Karpas-422 (cell line): ENCODE data around the gene CES5A. TPM values are rescaled to one million over a fixed set of nuclear protein-coding genes. Genes with fewer than 3 reads are reported as not detected.
"Not testable (repeated sequence)": the region's sequence is repeated elsewhere in the genome, so short reads cannot be mapped to it uniquely, and the experiment has no call there.

Experiments
- DNase-seq: peaks from one replicate; pipeline ENCODE4 v3.0.0-alpha.2; 2015
- H2AFZ ChIP-seq: fragments of 200-600 bp; sonication (generic); 2 replicates; pipeline ENCODE4 v1.6.1; 2014; ENCODE audit warnings: antibody characterized with exemption, low read length, mixed read lengths
- H3K27ac ChIP-seq: fragments of 200-600 bp; sonication (generic); 2 replicates; pipeline ENCODE4 v1.5.1; 2014; ENCODE audit warnings: mild to moderate bottlenecking, low read length, moderate library complexity
- H3K27me3 ChIP-seq: fragments of 200-600 bp; sonication (generic); 2 replicates; pipeline ENCODE4 v1.6.1; 2014; ENCODE audit warnings: low read length, mixed read lengths
- H3K36me3 ChIP-seq: fragments of 200-600 bp; sonication (generic); 2 replicates; pipeline ENCODE4 v1.6.1; 2014; ENCODE audit warnings: low read length, mixed read lengths; ENCODE audit not compliant: insufficient read depth
- H3K4me1 ChIP-seq: fragments of 200-600 bp; sonication (generic); 2 replicates; pipeline ENCODE4 v1.6.1; 2014; ENCODE audit warnings: mild to moderate bottlenecking, low read length, mixed read lengths
- H3K4me2 ChIP-seq: fragments of 200-600 bp; sonication (generic); 2 replicates; pipeline ENCODE4 v1.6.1; 2014; ENCODE audit warnings: low read length, low read depth, mild to moderate bottlenecking; ENCODE audit not compliant: poor library complexity, severe bottlenecking
- H3K4me3 ChIP-seq: fragments of 200-600 bp; sonication (generic); 2 replicates; pipeline ENCODE4 v1.5.1; 2014; ENCODE audit warnings: mild to moderate bottlenecking, antibody characterized with exemption, low read length, mixed read lengths
- H3K79me2 ChIP-seq: fragments of 200-600 bp; sonication (generic); 2 replicates; pipeline ENCODE4 v1.6.1; 2014; ENCODE audit warnings: mild to moderate bottlenecking, low read length, mixed read lengths
- H3K9ac ChIP-seq: fragments of 200-600 bp; sonication (generic); 2 replicates; pipeline ENCODE4 v1.6.0; 2014; ENCODE audit warnings: low read length
- H3K9me2 ChIP-seq: fragments of 200-600 bp; sonication (generic), shearing (Covaris generic); replicated peaks from 2 replicates; pipeline ENCODE4 v1.6.0; 2014; ENCODE audit warnings: mild to moderate bottlenecking, low read length, moderate library complexity; ENCODE audit not compliant: insufficient read depth
- H3K9me3 ChIP-seq: fragments of 300-700, 200-600 bp; sonication (generic); 2 replicates; pipeline ENCODE4 v1.6.1; 2014; ENCODE audit warnings: low read length, mixed read lengths
- H4K20me1 ChIP-seq: fragments of 200-600 bp; sonication (generic); 2 replicates; pipeline ENCODE4 v1.6.1; 2014; ENCODE audit warnings: mild to moderate bottlenecking, antibody characterized with exemption, low read length, low read depth; ENCODE audit not compliant: insufficient read depth
- total RNA-seq: library from RNA; depleted of rRNA; stranded (reverse); fragments of >200 nt; shearing (Covaris generic); gene quantifications from 2 replicates; pipeline ENCODE4 v1.2.3, GENCODE V29; 2014; ENCODE audit warnings: low replicate concordance; rRNA removed

CES5A gene, protein sequence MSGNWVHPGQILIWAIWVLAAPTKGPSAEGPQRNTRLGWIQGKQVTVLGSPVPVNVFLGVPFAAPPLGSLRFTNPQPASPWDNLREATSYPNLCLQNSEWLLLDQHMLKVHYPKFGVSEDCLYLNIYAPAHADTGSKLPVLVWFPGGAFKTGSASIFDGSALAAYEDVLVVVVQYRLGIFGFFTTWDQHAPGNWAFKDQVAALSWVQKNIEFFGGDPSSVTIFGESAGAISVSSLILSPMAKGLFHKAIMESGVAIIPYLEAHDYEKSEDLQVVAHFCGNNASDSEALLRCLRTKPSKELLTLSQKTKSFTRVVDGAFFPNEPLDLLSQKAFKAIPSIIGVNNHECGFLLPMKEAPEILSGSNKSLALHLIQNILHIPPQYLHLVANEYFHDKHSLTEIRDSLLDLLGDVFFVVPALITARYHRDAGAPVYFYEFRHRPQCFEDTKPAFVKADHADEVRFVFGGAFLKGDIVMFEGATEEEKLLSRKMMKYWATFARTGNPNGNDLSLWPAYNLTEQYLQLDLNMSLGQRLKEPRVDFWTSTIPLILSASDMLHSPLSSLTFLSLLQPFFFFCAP
- total RNA-seq: not detected in 2 replicates

DNA sequence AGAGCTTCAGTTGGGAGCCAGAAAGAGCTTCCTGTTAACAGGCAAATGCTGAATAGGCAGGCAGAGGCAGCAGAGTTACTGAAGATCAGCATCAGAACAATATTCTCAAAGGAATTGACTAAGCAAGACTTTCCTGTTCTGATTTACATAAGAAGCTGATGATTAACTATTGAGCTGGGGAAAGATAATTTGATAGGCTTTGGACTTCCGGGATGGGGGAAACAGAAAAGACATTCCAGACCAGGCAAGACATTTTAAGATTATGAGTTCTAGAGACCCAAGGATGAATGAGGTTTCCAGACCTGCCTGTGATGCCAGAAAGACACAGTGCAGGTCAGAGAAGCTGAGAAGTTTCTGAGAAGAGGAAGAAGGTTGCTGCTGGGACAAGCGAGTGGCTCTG is at the start of gene CES5A:
Gene CES5A, minus strand, starts transcription at position 101 of the 400 bp plus-strand sequence. CDS start 152 bp downstream, outside the sequence.
- no peak for DNase-seq
- H4K20me1 ChIP-seq: no peaks in the 10 kb centered on the region

DNA sequence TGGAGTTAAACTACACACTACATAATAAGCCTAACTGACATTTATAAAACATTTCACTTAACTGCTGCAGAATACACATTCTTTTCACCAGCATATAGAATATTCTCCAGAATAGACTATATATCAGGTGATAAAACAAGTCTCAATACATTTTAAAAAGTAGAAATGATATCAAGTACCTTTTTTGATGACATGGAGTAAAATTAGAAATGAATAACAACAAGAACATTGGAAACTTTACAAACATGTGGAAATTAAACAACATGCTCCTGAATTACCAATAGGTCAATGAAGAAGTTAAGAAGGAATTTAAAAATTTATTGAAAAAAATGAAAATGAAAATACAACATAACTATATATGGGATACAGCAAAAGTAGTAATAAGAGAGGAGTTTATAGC is 47.5 kb upstream of the CES5A start:
- Histone ChIP-seq H3K9me2 (no peaks in the 10 kb centered on the region), H3K4me2 (no peak overlapping the region), H3K9me3 (no peaks in the 10 kb centered on the region), H3K4me1 (no peaks in the 10 kb centered on the region), H3K79me2 (no peaks in the 10 kb centered on the region), H3K27me3 (no peaks in the 10 kb centered on the region; the same call in 1 of the 2 replicates), H3K9ac (no peak overlapping the region), H3K27ac (no peak overlapping the region), H3K36me3 (no peaks in the 10 kb centered on the region), H4K20me1 (no peaks in the 10 kb centered on the region), H2AFZ (no peak overlapping the region), H3K4me3 (no peak overlapping the region)
- DNase-seq: no peak

More for the DNA sequence above, at the start of gene CES5A:
- H3K9me3 ChIP-seq: no peaks in the 10 kb centered on the region
- H3K4me1 ChIP-seq: peaks cover 5% of the 10 kb centered on the region; the same call in 1 of the 2 replicates
- H3K79me2 ChIP-seq: no peaks in the 10 kb centered on the region
- H3K4me2 ChIP-seq: no peak within 1 kb of the TSS
- no peak within 1 kb of the TSS for H3K27ac ChIP-seq
- H3K27me3 ChIP-seq: no peaks in the 10 kb centered on the region
- H3K36me3 ChIP-seq: no peaks in the 10 kb centered on the region
- no peak within 1 kb of the TSS for H2AFZ ChIP-seq
- H3K9ac ChIP-seq: no peak within 1 kb of the TSS
- H3K4me3 ChIP-seq: no peak within 1 kb of the TSS
- no peaks in the 10 kb centered on the region for H3K9me2 ChIP-seq

DNA sequence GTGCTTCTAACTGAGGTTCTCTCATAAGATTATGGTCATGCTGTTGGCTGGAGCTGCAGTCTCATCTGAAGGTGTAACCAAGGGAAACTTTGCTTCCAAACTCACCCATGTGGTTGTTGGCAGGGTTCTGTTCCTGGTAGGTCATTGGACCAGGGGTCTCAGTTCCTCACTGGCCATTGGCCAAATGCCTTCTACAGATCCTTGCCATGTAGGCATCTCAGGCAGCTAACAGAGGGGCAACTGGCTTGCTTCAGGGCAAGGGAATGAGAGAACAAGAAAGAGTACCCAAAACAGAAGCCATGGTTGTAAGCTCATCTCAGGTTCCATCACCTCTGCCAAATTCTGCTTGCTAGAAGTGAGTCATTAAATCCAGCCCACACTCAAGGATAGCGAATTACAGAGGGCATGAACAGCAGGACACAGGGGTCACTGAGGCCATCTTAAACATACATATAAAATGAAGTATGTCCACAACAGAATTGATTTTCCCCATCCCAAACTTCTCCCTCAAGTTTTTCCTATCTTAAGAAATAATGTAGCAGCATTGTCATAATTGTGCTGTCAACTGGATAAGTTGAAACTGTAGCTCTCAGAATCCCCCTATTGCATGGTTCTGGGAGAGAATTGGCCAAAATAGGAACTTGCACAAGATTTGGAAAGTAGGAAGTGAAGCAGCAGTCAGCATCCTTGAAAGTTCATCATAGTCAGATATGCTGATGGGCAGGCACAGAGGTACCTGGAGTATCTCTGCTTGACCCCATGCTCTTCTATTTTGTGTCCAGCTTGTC is 42.4 kb upstream of the CES5A start:
- Histone ChIP-seq H3K27ac (no peak overlapping the region), H3K9ac (no peak overlapping the region), H3K4me2 (no peak overlapping the region), H3K27me3 (no peaks in the 10 kb centered on the region; the same call in 1 of the 2 replicates), H2AFZ (no peak overlapping the region), H4K20me1 (no peaks in the 10 kb centered on the region), H3K9me2 (no peaks in the 10 kb centered on the region), H3K9me3 (no peaks in the 10 kb centered on the region), H3K4me3 (no peak overlapping the region), H3K79me2 (no peaks in the 10 kb centered on the region), H3K4me1 (no peaks in the 10 kb centered on the region), H3K36me3 (no peaks in the 10 kb centered on the region)
- no peak for DNase-seq

DNA sequence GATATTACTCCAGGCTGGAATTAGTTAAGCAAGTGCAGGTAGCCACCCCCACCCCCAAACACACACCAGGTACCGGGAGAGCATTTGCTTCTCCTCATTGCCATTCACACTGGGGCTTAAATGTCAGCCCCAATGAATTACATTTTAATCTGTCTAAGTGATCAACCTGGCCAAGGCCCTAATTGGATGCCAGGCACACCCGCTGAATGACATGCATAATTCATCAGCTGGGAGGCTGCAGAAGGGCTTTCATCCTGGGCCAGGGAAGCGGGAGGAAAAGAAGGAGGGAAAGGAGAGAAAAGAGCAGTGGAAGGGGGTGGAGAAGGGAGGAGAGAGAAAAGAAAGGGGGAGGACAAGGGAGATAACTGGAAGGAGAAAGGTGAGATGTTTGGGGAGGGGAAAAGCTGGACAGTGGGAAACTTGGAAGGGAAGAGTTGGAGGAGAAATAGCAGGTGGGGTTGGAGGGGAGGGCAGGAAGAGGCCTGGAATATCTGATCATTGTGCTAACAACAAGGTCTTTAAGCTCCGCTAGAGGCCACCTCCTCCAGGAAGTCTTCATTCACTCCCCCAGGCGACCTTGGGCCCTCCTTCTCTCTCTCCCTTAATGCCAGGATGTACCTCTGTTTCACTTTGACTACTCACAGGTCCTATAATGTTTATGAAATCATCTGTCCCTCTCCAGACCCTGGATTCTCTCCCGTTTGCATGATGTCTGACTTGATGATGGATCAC is 40.1 kb upstream of the CES5A start:
- no peak overlapping the region for H3K9ac ChIP-seq
- no peaks in the 10 kb centered on the region for H3K36me3 ChIP-seq
- no peaks in the 10 kb centered on the region for H3K9me3 ChIP-seq
- no peaks in the 10 kb centered on the region; the same call in 1 of the 2 replicates for H3K27me3 ChIP-seq
- no peak overlapping the region for H3K27ac ChIP-seq
- no peaks in the 10 kb centered on the region for H3K4me1 ChIP-seq
- no peak for DNase-seq
- H3K4me3 ChIP-seq: no peak overlapping the region
- no peaks in the 10 kb centered on the region for H4K20me1 ChIP-seq
- no peak overlapping the region for H2AFZ ChIP-seq
- no peaks in the 10 kb centered on the region for H3K79me2 ChIP-seq
- no peaks in the 10 kb centered on the region for H3K9me2 ChIP-seq
- no peak overlapping the region for H3K4me2 ChIP-seq

DNA sequence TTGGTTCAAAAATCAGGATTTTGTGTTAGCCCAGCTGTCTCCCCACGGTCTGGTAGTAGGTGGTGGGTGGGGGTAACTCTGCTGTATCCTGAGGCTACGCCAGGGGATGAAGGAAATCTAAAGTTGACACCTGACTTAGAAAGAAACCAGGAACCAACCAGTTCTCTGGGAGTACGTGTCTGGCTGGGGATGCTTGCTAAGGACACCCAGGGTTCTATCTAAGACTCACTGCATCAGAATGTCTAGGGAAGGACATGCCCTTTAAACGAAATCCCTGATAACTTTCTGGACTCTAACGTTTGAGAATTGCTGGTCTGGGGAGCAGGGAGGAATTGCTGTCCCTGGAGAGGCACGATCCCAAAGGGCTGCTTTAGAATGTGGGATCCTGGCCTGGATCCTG is 39.2 kb upstream of the CES5A start:
- Histone ChIP-seq H3K9me3 (no peaks in the 10 kb centered on the region), H3K4me2 (no peak overlapping the region), H3K4me1 (no peaks in the 10 kb centered on the region), H3K4me3 (no peak overlapping the region), H3K9me2 (no peaks in the 10 kb centered on the region), H4K20me1 (no peaks in the 10 kb centered on the region), H3K27me3 (no peaks in the 10 kb centered on the region), H3K9ac (no peak overlapping the region), H3K79me2 (no peaks in the 10 kb centered on the region), H3K27ac (no peak overlapping the region), H2AFZ (no peak overlapping the region), H3K36me3 (no peaks in the 10 kb centered on the region)
- no peak for DNase-seq

DNA sequence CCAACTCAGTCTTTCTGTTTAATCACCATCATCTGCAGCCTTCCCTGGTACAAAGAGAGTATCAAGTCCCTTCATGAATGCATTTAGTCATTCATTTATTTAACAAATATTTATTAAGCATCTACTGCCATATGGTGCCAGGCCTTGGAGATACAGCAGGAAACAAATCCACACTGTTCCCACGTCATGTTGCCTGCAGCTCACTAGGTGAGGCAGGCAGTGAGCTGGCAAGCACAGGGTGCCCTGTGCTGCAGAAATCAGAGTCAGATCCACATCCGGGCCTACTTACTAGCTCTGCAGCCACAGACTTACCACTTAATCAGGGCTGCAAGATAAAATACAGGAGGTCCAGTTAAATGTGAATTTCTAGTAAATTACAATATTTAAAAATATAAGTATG is 38.5 kb upstream of the CES5A start:
- H3K9me2 ChIP-seq: no peaks in the 10 kb centered on the region
- H4K20me1 ChIP-seq: no peaks in the 10 kb centered on the region
- H2AFZ ChIP-seq: no peak overlapping the region
- H3K36me3 ChIP-seq: no peaks in the 10 kb centered on the region
- H3K4me1 ChIP-seq: no peaks in the 10 kb centered on the region
- no peak overlapping the region for H3K4me3 ChIP-seq
- no peaks in the 10 kb centered on the region for H3K27me3 ChIP-seq
- H3K27ac ChIP-seq: no peak overlapping the region
- DNase-seq: no peak
- no peak overlapping the region for H3K9ac ChIP-seq
- H3K4me2 ChIP-seq: no peak overlapping the region
- H3K79me2 ChIP-seq: no peaks in the 10 kb centered on the region
- H3K9me3 ChIP-seq: no peaks in the 10 kb centered on the region

DNA sequence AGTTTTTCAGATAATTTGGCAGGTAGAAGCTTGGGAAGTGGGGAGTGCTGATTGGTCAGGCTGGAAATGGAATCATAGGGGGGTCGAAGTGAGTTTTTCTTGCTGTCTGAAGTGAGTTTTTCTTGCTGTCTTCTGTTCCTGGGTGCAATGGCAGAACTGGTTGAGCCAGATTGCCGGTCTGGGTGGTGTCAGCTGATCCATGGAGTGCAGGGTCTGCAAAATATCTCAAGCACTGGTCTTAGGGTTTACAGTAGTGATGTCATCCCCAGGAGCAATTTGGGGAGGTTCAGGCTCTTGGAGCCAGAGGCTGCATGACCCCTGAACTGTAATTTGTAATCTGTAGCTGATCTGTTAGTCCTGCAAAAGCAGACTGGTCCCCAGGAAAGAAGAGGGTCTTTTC is 37.9 kb upstream of the CES5A start:
- H3K27ac ChIP-seq, H3K9me3 ChIP-seq, H4K20me1 ChIP-seq, H3K9me2 ChIP-seq, H3K4me1 ChIP-seq, H3K4me3 ChIP-seq, H3K79me2 ChIP-seq, H3K9ac ChIP-seq, H2AFZ ChIP-seq, H3K4me2 ChIP-seq, H3K36me3 ChIP-seq, DNase-seq, H3K27me3 ChIP-seq: not testable (repeated sequence)
